Liver (tissue), 3 donors: ENCODE measurements around the gene CEP20.

Experiments
- CTCF ChIP-seq: fragments of 150-350 bp; IDR thresholded peaks from 2 replicates; pipeline ENCODE4 v1.5.1; 2017; ENCODE audit warnings: improper control_type of control experiment, low read depth, low read length; ENCODE audit not compliant: missing input control
- EGR1 ChIP-seq, 2 donors: IDR thresholded peaks; 2 replicates each; pipeline ENCODE4 v1.6.1; 2016 to 2018; ENCODE audit warnings: antibody characterized with exemption in 2 of 2, low read depth in 2 of 2
- GABPA ChIP-seq, 2 donors: IDR thresholded peaks in 1 of 2; conservative IDR thresholded peaks in 1 of 2; 2 replicates each; pipeline ENCODE4 v1.6.1; 2016; ENCODE audit warnings: antibody characterized with exemption in 2 of 2, mild to moderate bottlenecking in 1 of 2, moderate library complexity in 1 of 2
- MAX ChIP-seq: IDR thresholded peaks from 2 replicates; pipeline ENCODE4 v1.6.1; 2016; ENCODE audit warnings: antibody characterized with exemption
- RAD21 ChIP-seq, 2 donors: IDR thresholded peaks; 2 replicates each; pipeline ENCODE4 v1.6.1; 2016; ENCODE audit warnings: antibody characterized with exemption in 2 of 2, mild to moderate bottlenecking in 2 of 2
- RXRA ChIP-seq, 2 donors: IDR thresholded peaks; 2 replicates each; pipeline ENCODE4 v1.6.1; 2017 to 2018; ENCODE audit warnings: antibody characterized with exemption in 2 of 2, mild to moderate bottlenecking in 1 of 2
- SP1 ChIP-seq: IDR thresholded peaks from 2 replicates; pipeline ENCODE4 v1.6.1; 2018; ENCODE audit warnings: antibody characterized with exemption, mild to moderate bottlenecking
- YY1 ChIP-seq: IDR thresholded peaks from 2 replicates; pipeline ENCODE4 v1.6.1; 2016; ENCODE audit warnings: antibody characterized with exemption, mild to moderate bottlenecking
- donor health status: healthy.
- donor health status: healthy.

- TF ChIP-seq MAX, result peak; percentile 32
- peak in 1 of 2 donors; percentile 17 for TF ChIP-seq RXRA (IDR thresholded peaks at IDR 0.05)
- TF ChIP-seq CTCF, result peak; percentile 41
- peak in 1 of 2 donors; percentile 38 for TF ChIP-seq EGR1 (IDR thresholded peaks at IDR 0.05; ENCODE audit: low read depth in 2 of 2)
- peak; percentile 17 to 38 for TF ChIP-seq RAD21 (IDR thresholded peaks at IDR 0.05)
- TF ChIP-seq SP1, result peak; percentile 81
- TF ChIP-seq YY1, result peak; percentile 99
- peak; percentile 10 to 81 for TF ChIP-seq GABPA (IDR thresholded peaks at IDR 0.05 in 1 of 2, conservative IDR thresholded peaks at IDR 0.05 in 1 of 2)
Measured at GRCh38 chr16:15888072-15888976, at the start of gene CEP20.
